TTC549 (cell line): ENCODE measurements around the gene MT1A.

Experiments
- FAIRE-seq: peaks from 2 replicates; lab custom pipeline; 2012; peaks lifted over from hg19 to GRCh38; lab: Jason Lieb, UNC

MT1A gene

GRCh38 chr16:56637814-56638750 lies at the start of gene MT1A:
Gene MT1A (plus strand): TSS chr16:56638666. CDS start chr16:56638739, 73 bp downstream.
- FAIRE-seq: no peak

GRCh38 chr16:56588781-56589140 lies 49.7 kb upstream of the MT1A start:
- FAIRE-seq: no peak

GRCh38 chr16:56589141-56590039 lies 49.1 kb upstream of the MT1A start, which contains the start of gene MT3:
Gene MT3 (plus strand): TSS chr16:56589528. CDS start chr16:56589591, 63 bp downstream.
- no peak for FAIRE-seq

GRCh38 chr16:56591377-56592060 lies 46.9 kb upstream of the MT1A start:
- no peak for FAIRE-seq

GRCh38 chr16:56593573-56594291 lies 44.7 kb upstream of the MT1A start:
- FAIRE-seq: no peak

- no peak for FAIRE-seq
Observed at GRCh38 chr16:56594292-56594619, 44.2 kb upstream of the MT1A start.

- FAIRE-seq: no peak
Observed at GRCh38 chr16:56600398-56600999, 38.0 kb upstream of the MT1A start.

- no peak for FAIRE-seq
Observed at GRCh38 chr16:56601325-56601724, 37.1 kb upstream of the MT1A start.

GRCh38 chr16:56603589-56603988 lies 34.9 kb upstream of the MT1A start:
- FAIRE-seq: no peak

GRCh38 chr16:56604966-56605365 lies 33.5 kb upstream of the MT1A start:
- no peak for FAIRE-seq

- no peak for FAIRE-seq
Observed at GRCh38 chr16:56605475-56605874, 33.0 kb upstream of the MT1A start.

GRCh38 chr16:56606071-56606475 lies 32.4 kb upstream of the MT1A start:
- no peak for FAIRE-seq

- no peak for FAIRE-seq
Observed at GRCh38 chr16:56606476-56607108, 31.9 kb upstream of the MT1A start.

- FAIRE-seq: no peak
Observed at GRCh38 chr16:56607109-56607618, 31.3 kb upstream of the MT1A start.

- FAIRE-seq: no peak
Observed at GRCh38 chr16:56607675-56608042, 30.8 kb upstream of the MT1A start.

- no peak for FAIRE-seq
Observed at GRCh38 chr16:56608043-56608875, 30.2 kb upstream of the MT1A start, which contains the start of gene MT2A. Gene MT2A (plus strand): TSS chr16:56608584. CDS start chr16:56608656, 72 bp downstream.

GRCh38 chr16:56608876-56609462 lies 29.5 kb upstream of the MT1A start:
- no peak for FAIRE-seq

GRCh38 chr16:56609463-56609921 lies 29.0 kb upstream of the MT1A start:
- FAIRE-seq: no peak

- no peak for FAIRE-seq
Observed at GRCh38 chr16:56610017-56610608, 28.4 kb upstream of the MT1A start.
